ENCODE measurements around the gene RPS6KA2.

The RPS6KA2 gene

GRCh38 chr6:166670013-166670412, 43.0 kb upstream of the RPS6KA2 start:
- Histone ChIP-seq H3K9me3 (ENCODE audit: low read depth, low read length) (no peaks in the 10 kb centered on the region), H3K27ac (no peak overlapping the region), H3K4me3 (no peak overlapping the region), H3K36me3 (ENCODE audit: insufficient read depth, low read length) (no peaks in the 10 kb centered on the region), H3K9ac (ENCODE audit: insufficient read length) (no peak overlapping the region)
- TF ChIP-seq FOXP2 (optimal IDR thresholded peaks at IDR 0.05; ENCODE audit: control extremely low read depth, extremely low read length, insufficient read depth) (no peak), EZH2 (IDR thresholded peaks at IDR 0.05) (no peak)
- no peak for DNase-seq (ENCODE audit: low read depth, low spot score)

DNA sequence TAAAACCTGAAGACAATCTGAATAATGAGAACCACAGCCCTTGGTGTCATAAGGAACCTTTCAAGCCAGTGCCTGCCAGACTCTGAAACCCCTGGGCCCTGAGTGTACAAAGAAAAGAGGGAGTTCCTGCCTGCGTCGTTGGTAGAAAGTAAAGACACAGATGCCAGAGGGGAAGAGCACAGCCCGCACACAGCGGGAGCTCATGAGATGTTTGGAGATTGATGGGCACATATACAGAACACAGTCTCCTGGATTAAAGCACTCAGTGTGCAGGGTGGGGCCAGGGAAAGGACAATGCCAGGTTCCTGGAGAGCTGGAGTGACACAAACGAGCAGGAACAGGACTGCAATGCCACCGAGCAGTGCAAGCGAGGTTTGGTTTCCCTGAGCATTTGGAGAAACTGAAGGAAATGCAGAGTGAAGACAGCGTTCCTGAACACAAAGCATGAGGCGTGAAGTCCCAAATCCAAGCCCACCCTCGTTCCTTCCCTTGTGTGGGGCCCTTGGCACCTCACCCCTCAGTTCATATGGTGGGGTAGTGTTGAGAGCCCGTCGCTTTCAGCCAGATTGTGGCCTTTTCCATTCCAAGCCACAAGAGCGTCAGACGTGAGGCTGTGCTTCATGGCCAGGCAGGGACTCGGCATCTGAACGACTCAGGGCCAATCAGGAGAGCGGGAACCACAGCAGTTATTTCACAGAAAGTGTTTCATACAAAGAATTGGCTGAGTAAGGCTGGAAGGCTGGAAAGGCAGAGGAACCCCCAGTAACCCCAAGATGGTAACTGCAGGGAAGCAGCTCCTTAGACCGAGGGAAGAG, 41.0 kb upstream of the RPS6KA2 start:
- no peak overlapping the region for H3K27ac ChIP-seq
- no peak overlapping the region for H3K9ac ChIP-seq (ENCODE audit: insufficient read length)
- no peaks in the 10 kb centered on the region for H3K9me3 ChIP-seq (ENCODE audit: low read depth, low read length)
- no peaks in the 10 kb centered on the region for H3K36me3 ChIP-seq (ENCODE audit: insufficient read depth, low read length)
- TF ChIP-seq FOXP2 (optimal IDR thresholded peaks at IDR 0.05; ENCODE audit: control extremely low read depth, extremely low read length, insufficient read depth) (no peak), POLR2AphosphoS5 (IDR thresholded peaks at IDR 0.05; ENCODE audit: borderline replicate concordance, low read depth, low read length) (no peak), EZH2 (IDR thresholded peaks at IDR 0.05) (no peak)
- DNase-seq (ENCODE audit: low read depth, low spot score): no peak
- no peak overlapping the region for H3K4me3 ChIP-seq

DNA sequence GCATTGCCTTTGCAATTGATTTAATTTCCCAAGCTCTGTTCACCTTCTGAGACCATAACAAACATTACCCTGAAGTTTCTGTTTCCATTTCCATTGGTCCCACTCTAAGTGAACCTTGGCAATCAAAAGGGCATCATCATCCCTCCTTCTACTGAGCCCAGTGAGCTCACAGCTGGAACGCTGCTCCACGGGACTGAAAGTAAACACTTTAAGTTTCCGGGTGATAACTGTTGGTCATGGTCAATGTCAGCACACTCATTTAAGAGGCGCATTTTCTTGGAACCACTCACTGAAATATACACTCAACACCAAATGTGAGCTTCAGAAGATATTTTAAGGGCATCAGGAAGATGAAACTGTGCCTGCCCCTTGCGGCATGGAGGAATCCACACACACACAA, 37.1 kb upstream of the RPS6KA2 start:
- no peak for DNase-seq (ENCODE audit: low read depth, low spot score)
- H3K36me3 ChIP-seq (ENCODE audit: insufficient read depth, low read length): no peaks in the 10 kb centered on the region
- TF ChIP-seq EZH2 (IDR thresholded peaks at IDR 0.05) (no peak), POLR2AphosphoS5 (IDR thresholded peaks at IDR 0.05; ENCODE audit: borderline replicate concordance, low read depth, low read length) (no peak), FOXP2 (optimal IDR thresholded peaks at IDR 0.05; ENCODE audit: control extremely low read depth, extremely low read length, insufficient read depth) (no peak)

DNA sequence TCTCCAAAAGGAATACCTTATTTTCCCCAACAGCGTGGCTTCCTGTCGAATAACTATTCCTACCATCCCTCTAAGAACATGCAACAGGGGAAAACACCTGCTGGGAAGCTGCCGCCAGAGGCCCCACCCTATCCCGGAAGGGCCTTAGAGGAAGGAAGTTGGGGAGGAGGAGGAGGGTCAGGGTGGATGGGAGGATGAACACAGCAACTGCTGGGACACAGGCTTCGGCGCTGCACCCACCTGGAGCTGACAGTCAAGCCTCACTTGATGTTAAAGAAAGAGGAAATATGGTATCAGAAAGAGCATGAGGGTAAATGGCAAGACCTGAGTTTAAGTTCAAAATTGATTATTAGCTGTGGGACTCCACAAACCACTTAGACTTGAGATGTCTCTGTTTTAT, 36.5 kb upstream of the RPS6KA2 start:
- no peak for DNase-seq (ENCODE audit: low read depth, low spot score)
- no peak overlapping the region for H3K27ac ChIP-seq
- no peaks in the 10 kb centered on the region for H3K9me3 ChIP-seq (ENCODE audit: low read depth, low read length)
- TF ChIP-seq FOXP2 (optimal IDR thresholded peaks at IDR 0.05; ENCODE audit: control extremely low read depth, extremely low read length, insufficient read depth) (no peak), POLR2AphosphoS5 (IDR thresholded peaks at IDR 0.05; ENCODE audit: borderline replicate concordance, low read depth, low read length) (no peak), EZH2 (IDR thresholded peaks at IDR 0.05) (no peak)
- H3K9ac ChIP-seq (ENCODE audit: insufficient read length): no peak overlapping the region
- H3K4me3 ChIP-seq: no peak overlapping the region
- H3K36me3 ChIP-seq (ENCODE audit: insufficient read depth, low read length): no peaks in the 10 kb centered on the region

More for the DNA sequence above, 37.1 kb upstream of the RPS6KA2 start:
- no peak overlapping the region for H3K9ac ChIP-seq (ENCODE audit: insufficient read length)
- H3K9me3 ChIP-seq (ENCODE audit: low read depth, low read length): no peaks in the 10 kb centered on the region
- H3K27ac ChIP-seq: no peak overlapping the region
- H3K4me3 ChIP-seq: no peak overlapping the region

DNA sequence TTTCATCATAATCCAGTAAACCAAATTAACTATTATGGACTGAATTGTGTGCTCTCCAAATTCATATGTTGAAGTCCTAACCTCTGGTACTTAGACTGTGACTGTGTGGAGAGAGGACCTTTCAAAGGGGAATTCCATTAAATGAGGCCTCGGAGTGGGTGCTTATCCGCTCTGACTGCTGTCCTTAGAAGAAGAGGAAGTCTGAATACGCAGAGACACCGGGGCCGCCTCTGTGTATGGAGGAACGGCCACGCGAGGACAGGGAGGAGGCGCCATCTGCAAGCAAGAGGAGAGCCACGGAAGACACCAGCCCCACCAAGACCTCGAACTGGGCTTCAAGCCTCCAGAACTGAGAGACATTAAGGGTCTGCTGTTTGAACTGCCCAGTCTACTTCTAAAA, 35.6 kb upstream of the RPS6KA2 start:
- Histone ChIP-seq H3K27ac (no peak overlapping the region), H3K36me3 (ENCODE audit: insufficient read depth, low read length) (no peaks in the 10 kb centered on the region), H3K9me3 (ENCODE audit: low read depth, low read length) (no peaks in the 10 kb centered on the region), H3K4me3 (no peak overlapping the region), H3K9ac (ENCODE audit: insufficient read length) (no peak overlapping the region)
- TF ChIP-seq EZH2 (IDR thresholded peaks at IDR 0.05) (no peak), POLR2AphosphoS5 (IDR thresholded peaks at IDR 0.05; ENCODE audit: borderline replicate concordance, low read depth, low read length) (no peak), FOXP2 (optimal IDR thresholded peaks at IDR 0.05; ENCODE audit: control extremely low read depth, extremely low read length, insufficient read depth) (no peak)
- DNase-seq (ENCODE audit: low read depth, low spot score): no peak

DNA sequence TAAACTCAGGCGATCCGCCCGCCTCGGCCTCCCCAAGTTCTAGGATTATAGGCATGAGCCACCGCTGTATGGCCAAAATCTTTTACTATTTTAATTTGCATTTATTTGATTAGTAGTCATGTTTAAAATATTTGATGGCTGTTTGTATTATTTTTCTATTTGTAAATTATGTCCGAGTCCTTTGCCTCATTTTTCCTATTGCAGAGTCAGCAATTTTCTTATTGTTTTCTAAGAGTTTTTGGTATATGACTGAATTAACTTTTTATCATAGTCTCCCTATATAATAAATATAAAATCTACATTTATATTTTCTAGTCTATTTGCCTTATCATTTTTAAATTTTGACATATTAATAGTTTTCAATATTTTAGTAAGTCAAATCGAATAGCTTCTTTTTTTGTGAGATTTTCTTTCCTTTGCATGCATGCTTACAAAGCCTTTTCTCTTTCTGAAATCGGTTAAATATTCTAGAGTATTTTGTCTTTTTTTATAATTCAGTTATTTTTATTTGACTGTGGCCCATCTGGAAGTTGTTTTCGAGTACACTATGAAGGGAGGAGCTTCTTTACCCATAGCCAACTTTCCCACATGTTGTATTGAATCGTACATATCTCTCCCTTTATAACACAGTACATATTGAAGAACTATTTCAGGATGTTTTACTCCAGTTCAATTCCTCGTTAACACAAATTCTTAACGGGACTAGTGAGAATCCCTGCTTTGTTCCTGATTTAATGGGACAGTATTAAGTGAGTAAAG, 34.5 kb upstream of the RPS6KA2 start:
- H3K4me3 ChIP-seq: no peak overlapping the region
- no peak for TF ChIP-seq EZH2 (IDR thresholded peaks at IDR 0.05)
- TF ChIP-seq FOXP2 (optimal IDR thresholded peaks at IDR 0.05; ENCODE audit: control extremely low read depth, extremely low read length, insufficient read depth): no peak
- TF ChIP-seq POLR2AphosphoS5 (IDR thresholded peaks at IDR 0.05; ENCODE audit: borderline replicate concordance, low read depth, low read length): no peak
- no peak for DNase-seq (ENCODE audit: low read depth, low spot score)

DNA sequence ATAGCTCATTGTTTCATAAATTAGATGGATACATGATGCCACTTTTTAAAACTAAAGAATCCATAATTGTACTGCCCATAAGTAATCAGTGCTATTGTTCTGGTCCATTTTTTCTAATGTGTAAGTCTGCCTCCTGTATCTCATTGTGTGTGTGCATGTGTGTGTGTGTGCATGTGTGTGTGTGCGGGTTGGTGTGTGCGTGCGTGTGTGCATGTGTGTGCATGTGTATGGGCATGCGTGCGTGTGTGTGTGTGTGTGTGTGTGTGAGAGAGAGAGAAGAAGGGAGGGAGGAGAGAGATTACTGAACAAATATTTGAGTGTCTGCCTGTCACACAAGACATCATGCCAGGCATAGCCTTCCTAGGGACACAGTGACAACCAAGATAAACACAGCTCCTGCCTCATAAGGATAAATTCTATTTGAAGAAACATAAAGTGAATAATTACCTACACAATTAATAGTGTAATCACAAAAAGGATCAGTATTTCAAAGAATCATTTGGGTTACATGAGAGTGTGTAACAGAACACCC, 33.2 kb upstream of the RPS6KA2 start:
- H3K9me3 ChIP-seq (ENCODE audit: low read depth, low read length): no peaks in the 10 kb centered on the region
- TF ChIP-seq POLR2AphosphoS5 (IDR thresholded peaks at IDR 0.05; ENCODE audit: borderline replicate concordance, low read depth, low read length) (no peak), EZH2 (IDR thresholded peaks at IDR 0.05) (no peak), FOXP2 (optimal IDR thresholded peaks at IDR 0.05; ENCODE audit: control extremely low read depth, extremely low read length, insufficient read depth) (no peak)
- H3K27ac ChIP-seq: no peak overlapping the region
- no peaks in the 10 kb centered on the region for H3K36me3 ChIP-seq (ENCODE audit: insufficient read depth, low read length)
- H3K9ac ChIP-seq (ENCODE audit: insufficient read length): no peak overlapping the region
- H3K4me3 ChIP-seq: no peak overlapping the region
- no peak for DNase-seq (ENCODE audit: low read depth, low spot score)

More for the DNA sequence above, 34.5 kb upstream of the RPS6KA2 start:
- Histone ChIP-seq H3K9ac (ENCODE audit: insufficient read length) (no peak overlapping the region), H3K9me3 (ENCODE audit: low read depth, low read length) (no peaks in the 10 kb centered on the region), H3K27ac (no peak overlapping the region), H3K36me3 (ENCODE audit: insufficient read depth, low read length) (no peaks in the 10 kb centered on the region)

- H3K4me3 ChIP-seq: no peak overlapping the region
- TF ChIP-seq FOXP2 (optimal IDR thresholded peaks at IDR 0.05; ENCODE audit: control extremely low read depth, extremely low read length, insufficient read depth): no peak
- no peak for TF ChIP-seq POLR2AphosphoS5 (IDR thresholded peaks at IDR 0.05; ENCODE audit: borderline replicate concordance, low read depth, low read length)
- no peak for TF ChIP-seq EZH2 (IDR thresholded peaks at IDR 0.05)
- no peaks in the 10 kb centered on the region for H3K9me3 ChIP-seq (ENCODE audit: low read depth, low read length)
- H3K27ac ChIP-seq: no peak overlapping the region
- no peak overlapping the region for H3K9ac ChIP-seq (ENCODE audit: insufficient read length)
- no peak for DNase-seq (ENCODE audit: low read depth, low spot score)
- H3K36me3 ChIP-seq (ENCODE audit: insufficient read depth, low read length): no peaks in the 10 kb centered on the region
Measured at GRCh38 chr6:166659581-166659980, 32.5 kb upstream of the RPS6KA2 start.

Measured in SK-N-MC (cell line).